Measurements from ENCODE around the gene LRRC56.

The LRRC56 gene

GRCh38 chr11:578276-579035 lies 41.1 kb downstream of the LRRC56 start:
- H3K9me3 ChIP-seq (ENCODE audit: control extremely low read depth in 1 of 5, control insufficient read depth in 4 of 5, insufficient read depth in 2 of 5, low read depth in 1 of 5, low read length in 4 of 5), result no peaks in the 10 kb centered on the region
- WGBS (ENCODE audit: insufficient coverage), result 91% methylated on average over 19 of the region's 21 CpGs
- H3K4me3 ChIP-seq (ENCODE audit: control insufficient read depth in 1 of 7, extremely low read depth in 1 of 7, insufficient read depth in 4 of 7, low read depth in 2 of 7, low read length in 6 of 7), result peak overlapping the region in 2 of 7 experiments; percentile 97 to 99
- H3K4me1 ChIP-seq (ENCODE audit: control extremely low read depth in 1 of 4, control insufficient read depth in 4 of 4, insufficient read depth in 4 of 4, low read length in 3 of 4), result peaks cover 3 to 31% (median 25%) of the 10 kb centered on the region in 4 experiments
- ChIA-PET POLR2A (no interaction called here), CTCF (interaction anchor here (1.8 to 1.9 kb wide), 2 partner anchors 13 to 33 kb away, joined by 4 to 5 read pairs; no protein-coding TSS in a partner anchor)
- DNase-seq, result no peak
- peaks cover 0 to 18% (median 10%) of the 10 kb centered on the region in 5 experiments for H3K27me3 ChIP-seq (replicated peaks in 2 of 5; ENCODE audit: control insufficient read depth in 4 of 5, insufficient read depth in 5 of 5, low read length in 4 of 5)
- H3K36me3 ChIP-seq (ENCODE audit: control insufficient read depth in 4 of 4, insufficient read depth in 4 of 4, low read length in 3 of 4), result peaks cover 1 to 21% (median 9%) of the 10 kb centered on the region in 4 experiments
- H3K27ac ChIP-seq (ENCODE audit: insufficient read depth in 1 of 2, low read depth in 1 of 2, low read length in 2 of 2, poor library complexity in 1 of 2, severe bottlenecking in 2 of 2), result peak overlapping the region in 1 of 2 experiments; percentile 83

GRCh38 chr11:579830-580601 lies 42.7 kb downstream of the LRRC56 start:
- peaks cover 4 to 32% (median 17%) of the 10 kb centered on the region in 4 experiments for H3K36me3 ChIP-seq (ENCODE audit: control insufficient read depth in 4 of 4, insufficient read depth in 4 of 4, low read length in 3 of 4)
- H3K4me3 ChIP-seq (ENCODE audit: control insufficient read depth in 1 of 7, extremely low read depth in 1 of 7, insufficient read depth in 4 of 7, low read depth in 2 of 7, low read length in 6 of 7), result no peak overlapping the region
- ChIA-PET POLR2A (interaction anchor here (0.6 kb wide), 1 partner anchor 21 kb away, joined by 9 read pairs; no protein-coding TSS in a partner anchor), CTCF (interaction anchor here (0.6 kb wide), 1 partner anchor 124 kb away, joined by 4 read pairs; no protein-coding TSS in a partner anchor)
- WGBS (ENCODE audit: insufficient coverage), result 92% methylated on average over 19 of the region's 20 CpGs
- H3K4me1 ChIP-seq (ENCODE audit: control extremely low read depth in 1 of 4, control insufficient read depth in 4 of 4, insufficient read depth in 4 of 4, low read length in 3 of 4), result peaks cover 3 to 29% (median 22%) of the 10 kb centered on the region in 4 experiments
- no peak for DNase-seq
- peaks cover 0 to 6% (median 3%) of the 10 kb centered on the region in 5 experiments for H3K27me3 ChIP-seq (replicated peaks in 2 of 5; ENCODE audit: control insufficient read depth in 4 of 5, insufficient read depth in 5 of 5, low read length in 4 of 5)
- no peaks in the 10 kb centered on the region for H3K9me3 ChIP-seq (ENCODE audit: control extremely low read depth in 1 of 5, control insufficient read depth in 4 of 5, insufficient read depth in 2 of 5, low read depth in 1 of 5, low read length in 4 of 5)
- no peak overlapping the region for H3K27ac ChIP-seq (ENCODE audit: insufficient read depth in 1 of 2, low read depth in 1 of 2, low read length in 2 of 2, poor library complexity in 1 of 2, severe bottlenecking in 2 of 2)

DNA sequence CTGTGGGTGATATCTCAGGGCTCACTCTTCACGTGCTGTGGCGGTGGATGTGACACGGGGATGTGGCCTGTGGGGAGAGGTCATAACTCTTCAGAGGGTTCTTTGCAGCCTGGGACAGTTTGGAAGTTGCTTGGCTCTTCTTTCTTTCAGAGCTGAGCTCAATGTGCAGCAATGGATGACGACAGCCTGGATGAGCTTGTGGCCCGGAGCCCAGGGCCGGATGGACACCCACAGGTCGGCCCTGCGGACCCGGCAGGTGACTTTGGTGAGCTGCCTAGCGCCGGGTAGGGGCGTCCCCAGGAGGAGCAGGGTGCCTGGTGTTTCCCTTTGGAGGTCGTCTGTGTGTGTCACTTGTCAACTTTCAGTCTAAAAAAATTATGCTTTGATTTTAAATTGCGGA lies 44.0 kb downstream of the LRRC56 start:
- H3K27me3 ChIP-seq (replicated peaks in 2 of 5; ENCODE audit: control insufficient read depth in 4 of 5, insufficient read depth in 5 of 5, low read length in 4 of 5), result no peaks in the 10 kb centered on the region
- peaks cover 3 to 23% (median 16%) of the 10 kb centered on the region in 4 experiments for H3K4me1 ChIP-seq (ENCODE audit: control extremely low read depth in 1 of 4, control insufficient read depth in 4 of 4, insufficient read depth in 4 of 4, low read length in 3 of 4)
- WGBS (ENCODE audit: insufficient coverage), result 97% methylated on average over 14 of the region's 14 CpGs
- CTCF ChIA-PET, result no interaction called here
- POLR2A ChIA-PET, result interaction anchor here (0.5 kb wide), 1 partner anchor 35 kb away, joined by 6 read pairs; no protein-coding TSS in a partner anchor
- peaks cover 4 to 35% (median 18%) of the 10 kb centered on the region in 4 experiments for H3K36me3 ChIP-seq (ENCODE audit: control insufficient read depth in 4 of 4, insufficient read depth in 4 of 4, low read length in 3 of 4)
- no peak overlapping the region for H3K27ac ChIP-seq (ENCODE audit: insufficient read depth in 1 of 2, low read depth in 1 of 2, low read length in 2 of 2, poor library complexity in 1 of 2, severe bottlenecking in 2 of 2)
- H3K9me3 ChIP-seq (ENCODE audit: control extremely low read depth in 1 of 5, control insufficient read depth in 4 of 5, insufficient read depth in 2 of 5, low read depth in 1 of 5, low read length in 4 of 5), result no peaks in the 10 kb centered on the region
- no peak overlapping the region for H3K4me3 ChIP-seq (ENCODE audit: control insufficient read depth in 1 of 7, extremely low read depth in 1 of 7, insufficient read depth in 4 of 7, low read depth in 2 of 7, low read length in 6 of 7)
- DNase-seq, result no peak

GRCh38 chr11:581752-582151 lies 44.4 kb downstream of the LRRC56 start:
- WGBS (ENCODE audit: insufficient coverage), result 99% methylated on average over 9 of the region's 17 CpGs
- no peaks in the 10 kb centered on the region for H3K9me3 ChIP-seq (ENCODE audit: control extremely low read depth in 1 of 5, control insufficient read depth in 4 of 5, insufficient read depth in 2 of 5, low read depth in 1 of 5, low read length in 4 of 5)
- ChIA-PET POLR2A (interaction anchor here (0.5 kb wide), 1 partner anchor 34 kb away, joined by 6 read pairs; no protein-coding TSS in a partner anchor), CTCF (no interaction called here)
- no peaks in the 10 kb centered on the region for H3K27me3 ChIP-seq (replicated peaks in 2 of 5; ENCODE audit: control insufficient read depth in 4 of 5, insufficient read depth in 5 of 5, low read length in 4 of 5)
- no peak for DNase-seq
- no peak overlapping the region for H3K4me3 ChIP-seq (ENCODE audit: control insufficient read depth in 1 of 7, extremely low read depth in 1 of 7, insufficient read depth in 4 of 7, low read depth in 2 of 7, low read length in 6 of 7)
- H3K4me1 ChIP-seq (ENCODE audit: control extremely low read depth in 1 of 4, control insufficient read depth in 4 of 4, insufficient read depth in 4 of 4, low read length in 3 of 4), result peaks cover 3 to 23% (median 16%) of the 10 kb centered on the region in 4 experiments
- peaks cover 4 to 39% (median 20%) of the 10 kb centered on the region in 4 experiments for H3K36me3 ChIP-seq (ENCODE audit: control insufficient read depth in 4 of 4, insufficient read depth in 4 of 4, low read length in 3 of 4)
- H3K27ac ChIP-seq (ENCODE audit: insufficient read depth in 1 of 2, low read depth in 1 of 2, low read length in 2 of 2, poor library complexity in 1 of 2, severe bottlenecking in 2 of 2), result no peak overlapping the region

DNA sequence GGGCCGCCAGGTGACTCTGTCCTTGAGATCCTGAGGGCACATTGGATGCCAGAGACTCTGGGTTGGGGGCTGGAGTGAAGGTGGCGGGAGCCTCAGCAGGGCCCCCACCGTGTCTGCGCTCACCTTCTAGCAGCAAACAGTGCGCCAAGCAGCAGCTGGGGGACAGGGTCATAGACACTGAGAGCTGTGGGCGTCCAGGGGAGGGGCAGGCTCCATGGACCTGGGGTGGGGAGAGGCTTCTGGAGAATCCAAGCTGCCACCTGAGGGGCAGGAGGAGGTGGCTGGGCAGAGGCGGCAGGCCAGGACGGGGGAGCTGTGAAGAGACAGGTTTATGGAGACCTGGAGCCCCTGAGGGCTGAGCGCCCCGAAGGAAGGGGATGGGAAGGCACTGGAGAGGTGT lies 47.0 kb downstream of the LRRC56 start:
- H3K36me3 ChIP-seq (ENCODE audit: control insufficient read depth in 4 of 4, insufficient read depth in 4 of 4, low read length in 3 of 4), result peaks cover 12 to 50% (median 31%) of the 10 kb centered on the region in 4 experiments

GRCh38 chr11:586376-587316 lies 49.3 kb downstream of the LRRC56 start:
- Histone ChIP-seq H3K27ac (ENCODE audit: insufficient read depth in 1 of 2, low read depth in 1 of 2, low read length in 2 of 2, poor library complexity in 1 of 2, severe bottlenecking in 2 of 2) (no peak overlapping the region), H3K9me3 (ENCODE audit: control extremely low read depth in 1 of 5, control insufficient read depth in 4 of 5, insufficient read depth in 2 of 5, low read depth in 1 of 5, low read length in 4 of 5) (no peaks in the 10 kb centered on the region), H3K4me1 (ENCODE audit: control extremely low read depth in 1 of 4, control insufficient read depth in 4 of 4, insufficient read depth in 4 of 4, low read length in 3 of 4) (peaks cover 0 to 4% (median 2%) of the 10 kb centered on the region in 4 experiments), H3K27me3 (replicated peaks in 2 of 5; ENCODE audit: control insufficient read depth in 4 of 5, insufficient read depth in 5 of 5, low read length in 4 of 5) (no peaks in the 10 kb centered on the region), H3K4me3 (ENCODE audit: control insufficient read depth in 1 of 7, extremely low read depth in 1 of 7, insufficient read depth in 4 of 7, low read depth in 2 of 7, low read length in 6 of 7) (no peak overlapping the region), H3K36me3 (ENCODE audit: control insufficient read depth in 4 of 4, insufficient read depth in 4 of 4, low read length in 3 of 4) (peaks cover 12 to 65% (median 46%) of the 10 kb centered on the region in 4 experiments)
- DNase-seq, result no peak
- 92% methylated on average over 30 of the region's 32 CpGs for WGBS (ENCODE audit: insufficient coverage)
- POLR2A ChIA-PET, result interaction anchor here (0.9 kb wide), 1 partner anchor 26 kb away, joined by 3 read pairs; no protein-coding TSS in a partner anchor
- CTCF ChIA-PET, result no interaction called here

More for the DNA sequence above, 47.0 kb downstream of the LRRC56 start:
- no peaks in the 10 kb centered on the region for H3K27me3 ChIP-seq (replicated peaks in 2 of 5; ENCODE audit: control insufficient read depth in 4 of 5, insufficient read depth in 5 of 5, low read length in 4 of 5)
- no peak for DNase-seq
- peaks cover 0 to 5% (median 2%) of the 10 kb centered on the region in 4 experiments for H3K4me1 ChIP-seq (ENCODE audit: control extremely low read depth in 1 of 4, control insufficient read depth in 4 of 4, insufficient read depth in 4 of 4, low read length in 3 of 4)
- ChIA-PET POLR2A (no interaction called here), CTCF (interaction anchor here (0.6 to 1.8 kb wide), 3 partner anchors 10 to 383 kb away, joined by 3 to 4 read pairs (median 3); no protein-coding TSS in a partner anchor)
- no peak overlapping the region for H3K27ac ChIP-seq (ENCODE audit: insufficient read depth in 1 of 2, low read depth in 1 of 2, low read length in 2 of 2, poor library complexity in 1 of 2, severe bottlenecking in 2 of 2)
- H3K4me3 ChIP-seq (ENCODE audit: control insufficient read depth in 1 of 7, extremely low read depth in 1 of 7, insufficient read depth in 4 of 7, low read depth in 2 of 7, low read length in 6 of 7), result no peak overlapping the region
- no peaks in the 10 kb centered on the region for H3K9me3 ChIP-seq (ENCODE audit: control extremely low read depth in 1 of 5, control insufficient read depth in 4 of 5, insufficient read depth in 2 of 5, low read depth in 1 of 5, low read length in 4 of 5)
- WGBS (ENCODE audit: insufficient coverage), result 100% methylated on average over 7 of the region's 10 CpGs
